ENCODE results near the gene BLOC1S5. TPM values are rescaled to one million over a fixed set of nuclear protein-coding genes. Genes with fewer than 3 reads are reported as not detected.

Gene BLOC1S5
- total RNA-seq, 4 donors from 2014 or later = 15.5 to 242 (median 38.8) TPM

DNA sequence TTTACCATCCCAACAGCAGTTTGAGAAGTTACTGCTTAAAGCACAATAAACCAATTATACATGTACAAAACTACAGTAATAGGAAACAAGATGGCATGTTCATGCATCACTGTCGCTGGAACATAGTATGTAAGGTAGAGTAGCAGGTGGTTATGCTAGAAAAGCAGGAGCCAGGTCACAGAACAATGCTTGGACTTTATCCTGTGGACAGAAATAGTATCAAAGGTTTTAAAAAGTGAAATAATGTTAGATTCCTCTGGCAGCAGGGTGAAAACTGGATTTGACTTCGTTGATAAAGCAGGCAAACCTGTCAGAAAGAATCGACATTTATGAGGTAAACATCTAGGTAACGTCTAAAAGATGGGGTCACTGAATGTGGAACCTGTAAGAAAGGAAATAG lies 2.5 kb downstream of the BLOC1S5 start:
- H3K4me1 ChIP-seq = no peaks in the 10 kb centered on the region
- no peaks in the 10 kb centered on the region for H3K27me3 ChIP-seq
- intact Hi-C loops (cut with DNase I; ENCODE audit: low total_unique reads) = no loop called here
- no peak for DNase-seq
- no peak overlapping the region for H3K27ac ChIP-seq
- H3K4me3 ChIP-seq = no peak overlapping the region
- no peaks in the 10 kb centered on the region for H3K9me3 ChIP-seq
- no peaks in the 10 kb centered on the region for H3K36me3 ChIP-seq
- TF ChIP-seq CTCF (IDR thresholded peaks at IDR 0.05) = no peak
- TF ChIP-seq POLR2A (IDR thresholded peaks at IDR 0.05) = no peak

GRCh38 chr6:8060346-8060745 lies 3.8 kb downstream of the BLOC1S5 start:
- no peak for DNase-seq
- Histone ChIP-seq H3K27me3 (no peaks in the 10 kb centered on the region), H3K27ac (no peak overlapping the region), H3K36me3 (no peaks in the 10 kb centered on the region), H3K9me3 (no peaks in the 10 kb centered on the region), H3K4me3 (no peak overlapping the region), H3K4me1 (no peaks in the 10 kb centered on the region)
- no peak for TF ChIP-seq POLR2A (IDR thresholded peaks at IDR 0.05)
- no peak for TF ChIP-seq CTCF (IDR thresholded peaks at IDR 0.05)
- intact Hi-C loops (cut with DNase I; ENCODE audit: low total_unique reads) = no loop called here

GRCh38 chr6:8059129-8059528 lies 5.1 kb downstream of the BLOC1S5 start:
- DNase-seq = no peak
- H3K36me3 ChIP-seq = no peaks in the 10 kb centered on the region
- no peaks in the 10 kb centered on the region for H3K9me3 ChIP-seq
- no peaks in the 10 kb centered on the region for H3K27me3 ChIP-seq
- no peak overlapping the region for H3K4me3 ChIP-seq
- no peaks in the 10 kb centered on the region for H3K4me1 ChIP-seq
- no peak overlapping the region for H3K27ac ChIP-seq
- TF ChIP-seq POLR2A (IDR thresholded peaks at IDR 0.05) (no peak), CTCF (IDR thresholded peaks at IDR 0.05) (peak in 2 of 4 experiments; percentile 31 to 32)
- intact Hi-C loops (cut with DNase I; ENCODE audit: low total_unique reads) = no loop called here

DNA sequence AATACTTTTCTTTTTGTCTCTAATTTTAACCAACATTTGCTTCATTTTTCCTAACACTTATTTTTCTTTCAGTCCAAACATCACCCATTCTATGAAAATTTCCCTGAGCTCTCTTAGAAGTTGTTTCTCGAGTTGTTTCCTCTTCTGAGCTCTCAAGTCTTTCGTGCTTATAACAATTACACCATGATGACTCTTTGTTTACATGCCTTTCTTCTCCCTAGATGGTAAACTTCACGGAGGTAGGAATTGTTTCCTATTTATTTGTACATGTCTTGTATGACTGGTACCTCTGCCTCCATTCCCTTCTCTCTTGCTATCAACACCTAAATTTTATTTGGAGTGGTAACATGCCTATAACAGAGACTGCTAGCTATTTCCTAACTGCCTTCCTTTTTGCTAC lies 6.4 kb downstream of the BLOC1S5 start:
- TF ChIP-seq POLR2A (IDR thresholded peaks at IDR 0.05) (no peak), CTCF (IDR thresholded peaks at IDR 0.05) (no peak)
- H3K36me3 ChIP-seq = no peaks in the 10 kb centered on the region
- intact Hi-C loops (cut with DNase I; ENCODE audit: low total_unique reads) = no loop called here
- no peak for DNase-seq
- H3K27ac ChIP-seq = no peak overlapping the region
- no peaks in the 10 kb centered on the region for H3K4me1 ChIP-seq
- H3K4me3 ChIP-seq = no peak overlapping the region
- H3K27me3 ChIP-seq = no peaks in the 10 kb centered on the region
- no peaks in the 10 kb centered on the region for H3K9me3 ChIP-seq

- no peak overlapping the region for H3K4me3 ChIP-seq
- intact Hi-C loops (cut with DNase I; ENCODE audit: low total_unique reads) = no loop called here
- no peaks in the 10 kb centered on the region for H3K9me3 ChIP-seq
- no peaks in the 10 kb centered on the region for H3K36me3 ChIP-seq
- TF ChIP-seq CTCF (IDR thresholded peaks at IDR 0.05) (no peak), POLR2A (IDR thresholded peaks at IDR 0.05) (no peak)
- no peaks in the 10 kb centered on the region for H3K4me1 ChIP-seq
- no peaks in the 10 kb centered on the region for H3K27me3 ChIP-seq
- no peak overlapping the region for H3K27ac ChIP-seq
- DNase-seq = no peak
Observed at GRCh38 chr6:8057263-8057662, 6.9 kb downstream of the BLOC1S5 start.
